A549 treated with AZD9567 at 1 μM for 4 hours (cell line): ENCODE results near the gene SLC17A2. TPM values are rescaled to one million over a fixed set of nuclear protein-coding genes. Genes with fewer than 3 reads are reported as not detected.

ENCODE experiments used
- total RNA-seq: library from RNA; stranded (reverse); fragments of 200-300 nt; extraction: Qiagen RNA extraction; gene quantifications from 5 replicates; pipeline ENCODE4 v1.2.3, GENCODE V29; 2022; ENCODE audit not compliant: insufficient read depth

Gene SLC17A2
- total RNA-seq: not detected in 5 replicates

GRCh38 chr6:25930532-25931410, at the start of gene SLC17A2:
SLC17A2 (minus strand) TSS chr6:25930691; CDS start chr6:25925796, 4,895 bp downstream.

GRCh38 chr6:25962149-25963127, 31.9 kb upstream of the SLC17A2 start, which contains the start of gene TRIM38:
TRIM38 (plus strand) TSS chr6:25962802; CDS start chr6:25966523, 3,721 bp downstream.

GRCh38 chr6:25874118-25874517, 56.4 kb downstream of the SLC17A2 start, which contains the start of gene SLC17A3:
SLC17A3 (minus strand) TSS chr6:25874243; CDS start chr6:25868387, 5,856 bp downstream.

Other genes with a start within 250 kb of the SLC17A2 start
- gene SLC17A4, start 175.9 kb downstream of the SLC17A2 start, total RNA-seq: not detected in 5 replicates
- not detected in 5 replicates for gene SLC17A1, start 98.6 kb downstream of the SLC17A2 start, total RNA-seq
- gene SLC17A3, start 56.4 kb downstream of the SLC17A2 start, total RNA-seq: 0.89 to 1.0 TPM (median 0.98 TPM) in 4 of 5 replicates, not detected in the other
- 1.3 to 1.7 TPM (median 1.5 TPM) in 5 replicates for gene TRIM38, start 32.1 kb upstream of the SLC17A2 start, total RNA-seq
- 10.3 to 15.0 TPM (median 12.6 TPM) in 5 replicates for gene HFE, start 156.7 kb upstream of the SLC17A2 start, total RNA-seq